HepG2 (cell line): ENCODE results near the gene ENTPD2.

ENCODE experiments used
- CTCF ChIP-seq: sonication (generic); formaldehyde crosslinking; IDR thresholded peaks from 2 replicates; pipeline ENCODE4 v1.5.0; 2020; ENCODE audit warnings: mild to moderate bottlenecking, missing genetic modification reagents, moderate library complexity
- FOXJ3 ChIP-seq: sonication (generic); formaldehyde crosslinking; IDR thresholded peaks from 2 replicates; pipeline ENCODE4 v1.4.0; 2020; ENCODE audit warnings: missing genetic modification reagents, mild to moderate bottlenecking, borderline replicate concordance
- MTA1 ChIP-seq: sonication (generic); formaldehyde crosslinking; IDR thresholded peaks from 2 replicates; pipeline ENCODE4 v1.4.0; 2020; ENCODE audit warnings: missing genetic modification reagents, mild to moderate bottlenecking, borderline replicate concordance
- ZKSCAN1 ChIP-seq: fragments of 150-350 bp; IDR thresholded peaks from 2 replicates; pipeline ENCODE4 v1.6.1; 2014; ENCODE audit warnings: low read length
- ZNF670 ChIP-seq: sonication (generic); formaldehyde crosslinking; IDR thresholded peaks from 2 replicates; pipeline ENCODE4 v1.8.0; 2022; ENCODE audit warnings: mild to moderate bottlenecking, missing genetic modification reagents, borderline replicate concordance

GRCh38 chr9:137002646-137003041, 51.2 kb downstream of the ENTPD2 start:
- TF ChIP-seq FOXJ3 (CRISPR knock-in tag) (no peak), CTCF (CRISPR knock-in tag) (no peak), MTA1 (CRISPR knock-in tag) (no peak), ZKSCAN1 (no peak), ZNF670 (CRISPR knock-in tag) (no peak)
